Lower leg skin (tissue), 4 donors: Measurements from ENCODE around the gene BTBD16. TPM values are rescaled to one million over a fixed set of nuclear protein-coding genes. Genes with fewer than 3 reads are reported as not detected.
A peak's percentile ranks its signal among the peaks of the same experiment; 100 is the strongest.

ENCODE experiments used
- DNase-seq, 2 donors: peaks; one replicate each; pipeline ENCODE4 v3.0.0-alpha.2; 2019; ENCODE audit warnings: low spot score in 2 of 2
- H3K4me3 ChIP-seq: fragments of 200-600 bp; sonication (generic); 2 replicates; pipeline ENCODE4 v1.5.1; 2017; ENCODE audit warnings: mild to moderate bottlenecking, low read depth; ENCODE audit not compliant: poor library complexity, severe bottlenecking
- POLR2A ChIP-seq, 2 donors: fragments of 450-650 bp; IDR thresholded peaks; one replicate each; pipeline ENCODE4 v1.6.1; 2016 to 2017; ENCODE audit warnings: antibody characterized with exemption in 2 of 2, mild to moderate bottlenecking in 1 of 2, moderate library complexity in 1 of 2
- WGBS, 2 donors: methylation state at CpG; one replicate each; pipeline ENCODE4 v1.1.5; 2018; 5-methylcytosine and 5-hydroxymethylcytosine counted together
- intact Hi-C: fragments of 100-400 bp; cut with DNase I; formaldehyde crosslinking; loops from one replicate; pipeline ENCODE4 v1.15.0; 2023; ENCODE audit warnings: low total_unique reads
- total RNA-seq, 4 donors: library from RNA; depleted of rRNA; stranded (reverse); fragments of >200 nt; gene quantifications; one replicate each; pipeline ENCODE4 v1.1.0, GENCODE V29; 2016
- TF ChIP-seq, protein P1 (sequence below), 3 donors: fragments of 450-650 bp; IDR thresholded peaks; one replicate each; pipeline ENCODE4 v1.5.1; 2016; ENCODE audit warnings: antibody characterized with exemption in 3 of 3, mild to moderate bottlenecking in 3 of 3, moderate library complexity in 2 of 3

Gene BTBD16
- total RNA-seq, 4 donors from 2014 or later: 2.7 to 16.4 (median 9.0) TPM

DNA sequence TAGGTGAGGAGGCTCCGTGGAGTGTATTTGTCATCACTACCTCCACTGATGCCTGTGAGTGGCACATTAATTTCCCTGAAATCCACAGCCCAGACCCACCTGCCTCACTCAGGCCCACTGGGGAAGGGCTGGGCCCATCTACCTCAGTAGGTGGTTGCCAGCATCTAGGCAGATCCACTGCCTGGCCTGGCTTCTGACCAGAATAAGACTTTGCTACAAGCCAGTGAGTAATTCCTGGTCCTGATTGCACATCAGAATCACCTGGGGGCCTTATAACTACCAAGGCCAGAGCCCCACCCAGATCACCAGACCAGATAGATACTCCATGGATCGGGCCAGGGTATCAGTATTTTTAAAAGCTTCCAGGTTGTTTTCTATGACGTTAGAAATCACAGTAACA lies 65.9 kb downstream of the BTBD16 start:
- no peak for DNase-seq
- H3K4me3 ChIP-seq: no peak overlapping the region
- intact Hi-C loops: no loop called here
- no peak for TF ChIP-seq POLR2A (IDR thresholded peaks at IDR 0.05)
- TF ChIP-seq, protein P1, sequence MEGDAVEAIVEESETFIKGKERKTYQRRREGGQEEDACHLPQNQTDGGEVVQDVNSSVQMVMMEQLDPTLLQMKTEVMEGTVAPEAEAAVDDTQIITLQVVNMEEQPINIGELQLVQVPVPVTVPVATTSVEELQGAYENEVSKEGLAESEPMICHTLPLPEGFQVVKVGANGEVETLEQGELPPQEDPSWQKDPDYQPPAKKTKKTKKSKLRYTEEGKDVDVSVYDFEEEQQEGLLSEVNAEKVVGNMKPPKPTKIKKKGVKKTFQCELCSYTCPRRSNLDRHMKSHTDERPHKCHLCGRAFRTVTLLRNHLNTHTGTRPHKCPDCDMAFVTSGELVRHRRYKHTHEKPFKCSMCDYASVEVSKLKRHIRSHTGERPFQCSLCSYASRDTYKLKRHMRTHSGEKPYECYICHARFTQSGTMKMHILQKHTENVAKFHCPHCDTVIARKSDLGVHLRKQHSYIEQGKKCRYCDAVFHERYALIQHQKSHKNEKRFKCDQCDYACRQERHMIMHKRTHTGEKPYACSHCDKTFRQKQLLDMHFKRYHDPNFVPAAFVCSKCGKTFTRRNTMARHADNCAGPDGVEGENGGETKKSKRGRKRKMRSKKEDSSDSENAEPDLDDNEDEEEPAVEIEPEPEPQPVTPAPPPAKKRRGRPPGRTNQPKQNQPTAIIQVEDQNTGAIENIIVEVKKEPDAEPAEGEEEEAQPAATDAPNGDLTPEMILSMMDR (IDR thresholded peaks at IDR 0.05): no peak
- 49 to 71% methylated on average over 3 of the region's 3 CpGs for WGBS, 2 donors

DNA sequence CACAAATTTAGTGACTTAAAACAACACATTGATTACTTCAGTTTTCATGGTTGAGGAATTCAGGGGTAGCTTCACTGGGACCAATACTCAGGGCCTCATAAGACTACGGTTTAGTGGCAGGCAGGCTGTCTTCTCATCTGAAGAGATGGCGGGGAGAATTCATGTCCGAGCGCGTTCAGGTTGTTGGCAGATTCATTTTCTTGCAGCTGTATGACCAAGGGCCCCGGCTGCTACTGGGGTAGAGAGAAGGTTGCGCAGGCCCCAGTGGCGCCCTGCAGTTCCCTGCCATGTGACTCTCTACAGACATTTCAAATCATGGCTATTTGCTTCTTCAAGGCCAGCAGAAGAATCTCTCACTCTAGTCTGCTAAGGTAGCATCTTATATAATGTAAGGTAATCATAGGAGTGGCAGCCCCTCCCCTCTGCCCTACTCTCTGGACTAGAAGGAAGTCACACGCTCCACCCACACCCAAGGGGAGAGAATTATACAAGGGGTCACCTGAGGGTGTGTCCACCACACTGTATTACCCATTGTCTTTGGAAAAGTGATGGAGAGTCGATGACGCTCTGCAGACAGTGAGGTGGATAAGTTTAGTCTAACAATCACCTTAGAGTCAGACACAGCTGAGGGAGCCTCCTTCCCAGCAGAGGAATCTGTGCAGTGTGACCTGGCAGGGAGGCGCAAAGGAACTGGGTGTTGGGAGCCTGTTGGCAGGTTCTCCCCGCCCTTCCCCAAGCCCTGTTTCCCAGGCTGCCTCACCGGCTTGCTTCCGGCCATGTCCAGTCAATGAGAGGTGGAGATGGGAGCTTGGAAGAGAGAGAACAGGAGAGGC lies 67.7 kb downstream of the BTBD16 start:
- intact Hi-C loops: no loop called here
- no peak for TF ChIP-seq POLR2A (IDR thresholded peaks at IDR 0.05)
- TF ChIP-seq, protein P1 (IDR thresholded peaks at IDR 0.05): no peak
- WGBS, 2 donors: 60 to 64% methylated on average over 15 of the region's 15 CpGs
- no peak for DNase-seq
- no peak overlapping the region for H3K4me3 ChIP-seq

DNA sequence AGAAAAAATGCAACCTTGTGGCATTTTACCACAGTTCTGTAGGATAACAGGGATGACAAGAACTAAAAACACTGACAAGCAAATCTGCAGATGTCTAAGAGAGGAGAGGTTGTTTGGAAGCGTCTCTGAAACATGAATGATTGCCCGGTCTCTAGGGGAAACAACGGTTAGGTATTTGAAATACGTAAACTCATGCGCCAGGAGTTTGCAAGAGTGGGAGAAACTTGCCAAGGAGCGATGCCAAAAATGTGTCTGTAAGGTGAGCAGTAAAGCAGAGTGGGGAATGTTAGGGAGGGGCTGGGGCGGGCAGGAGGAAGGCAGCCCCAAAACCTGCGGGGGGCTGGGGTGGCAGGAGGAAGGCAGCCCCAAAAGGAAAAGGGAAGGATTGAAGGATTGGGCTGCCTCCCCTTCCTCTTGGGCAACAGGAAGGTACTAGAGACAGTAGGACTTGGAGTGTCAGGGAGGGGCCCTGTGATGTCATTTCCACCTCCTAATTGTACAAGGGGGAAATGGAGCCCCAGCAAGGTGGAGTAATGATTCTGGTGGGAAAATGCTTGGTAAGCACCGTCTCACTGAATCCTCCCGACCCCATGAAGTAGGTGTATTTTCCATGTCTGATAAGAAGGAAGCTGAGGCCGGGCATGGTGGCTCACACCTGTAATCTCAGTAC lies 70.2 kb downstream of the BTBD16 start:
- no peak for TF ChIP-seq POLR2A (IDR thresholded peaks at IDR 0.05)
- TF ChIP-seq, protein P1 (IDR thresholded peaks at IDR 0.05): no peak
- H3K4me3 ChIP-seq: no peak overlapping the region
- intact Hi-C loops: loop anchor here (5.0 kb wide), 1 partner anchor 226 kb away; no protein-coding TSS in a partner anchor
- WGBS, 2 donors: 47 to 61% methylated on average over 11 of the region's 11 CpGs
- peak; percentile 55 to 78 for DNase-seq

DNA sequence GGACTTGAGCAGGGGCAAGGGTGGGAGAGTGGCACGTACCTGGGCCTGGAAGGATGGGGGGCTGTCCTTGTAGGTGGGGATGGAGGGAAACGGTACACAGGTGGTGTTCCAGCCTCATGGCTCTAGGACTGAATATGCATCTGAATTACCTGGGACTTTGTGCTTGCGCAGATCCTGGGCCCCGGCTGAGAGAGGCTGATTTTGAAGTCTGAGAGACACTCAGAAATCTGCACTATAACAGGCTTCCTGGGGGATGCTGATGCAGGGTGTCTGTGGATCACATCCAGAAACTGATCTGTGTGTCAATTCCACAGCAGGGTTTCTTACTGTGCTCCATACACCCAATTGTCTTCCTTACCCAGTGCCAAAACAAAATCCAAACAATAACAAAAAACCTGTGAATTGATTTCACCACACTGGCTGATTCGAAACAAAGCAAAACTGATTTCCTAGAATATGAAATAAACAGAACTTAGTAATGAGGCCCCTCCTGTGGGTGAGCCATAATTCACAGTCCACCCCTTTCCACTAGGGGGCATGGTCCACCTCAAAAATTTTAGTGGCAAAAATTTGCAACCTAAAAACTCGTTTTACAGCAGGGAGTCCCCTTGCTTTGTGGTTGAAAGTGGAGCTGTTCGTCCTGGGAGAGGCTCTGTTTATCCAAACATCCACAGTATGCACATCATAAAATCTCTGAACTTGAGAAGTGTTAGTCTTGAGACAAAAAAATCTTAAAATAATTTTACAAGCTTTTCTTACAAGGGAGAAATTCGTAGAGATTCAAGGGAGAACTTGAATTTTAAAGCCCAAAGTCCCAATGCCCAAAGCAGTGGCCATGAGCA lies 71.4 kb downstream of the BTBD16 start:
- 56 to 57% methylated on average over 8 of the region's 8 CpGs for WGBS, 2 donors
- no peak overlapping the region for H3K4me3 ChIP-seq
- peak in 1 of 2 donors; percentile 76 for DNase-seq
- TF ChIP-seq POLR2A (IDR thresholded peaks at IDR 0.05): no peak
- TF ChIP-seq, protein P1 (IDR thresholded peaks at IDR 0.05): no peak
- intact Hi-C loops: loop anchor here (5.0 kb wide), 1 partner anchor 225 kb away; no protein-coding TSS in a partner anchor

DNA sequence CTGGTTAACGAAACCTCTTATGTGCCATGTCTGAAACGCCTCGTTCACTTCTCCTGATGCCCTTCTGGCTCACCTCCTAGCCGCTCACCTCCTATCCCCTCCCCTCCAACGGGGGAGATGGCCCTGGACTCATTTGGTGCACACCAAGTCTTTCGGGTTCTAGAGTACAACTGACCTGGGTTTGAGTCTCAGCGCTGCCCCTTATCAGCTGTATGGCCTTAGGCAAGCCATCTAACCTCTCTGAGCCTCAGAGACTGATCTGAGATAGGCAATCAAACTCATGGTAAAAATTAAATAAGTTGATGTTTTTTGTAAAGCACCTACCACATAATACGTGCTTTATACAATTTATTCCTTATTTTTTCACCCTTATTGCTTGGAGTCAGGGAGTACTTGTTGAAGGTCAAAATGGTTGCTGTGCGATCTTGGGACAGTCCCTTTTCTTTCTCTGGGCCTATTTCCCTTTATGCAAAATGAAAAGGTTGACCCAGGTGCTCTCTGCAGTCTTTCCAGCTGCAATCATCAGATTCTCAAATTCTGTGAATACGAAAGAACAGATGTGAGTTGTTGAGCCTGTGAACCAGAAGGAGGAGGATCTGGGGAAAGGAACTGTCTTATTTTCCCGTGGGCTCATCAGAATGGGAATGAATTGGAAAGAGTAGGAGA lies 72.2 kb downstream of the BTBD16 start:
- H3K4me3 ChIP-seq: no peak overlapping the region
- WGBS, 2 donors: 88 to 91% methylated on average over 11 of the region's 11 CpGs
- intact Hi-C loops: loop anchor here (5.0 kb wide), 1 partner anchor 224 kb away; no protein-coding TSS in a partner anchor
- DNase-seq: peak in 1 of 2 donors; percentile 3
- TF ChIP-seq, protein P1 (IDR thresholded peaks at IDR 0.05): no peak
- TF ChIP-seq POLR2A (IDR thresholded peaks at IDR 0.05): no peak
